Prostate gland (tissue), 2 donors: ENCODE data around the gene TPPP3.

Experiments
- POLR2A ChIP-seq: fragments of 450-650 bp; IDR thresholded peaks from one replicate; pipeline ENCODE4 v1.6.1; 2016; ENCODE audit warnings: antibody characterized with exemption, mild to moderate bottlenecking
- POLR2AphosphoS5 ChIP-seq: sonication (generic); formaldehyde crosslinking; IDR thresholded peaks from one replicate; pipeline ENCODE4 v1.6.1; 2017; ENCODE audit warnings: antibody characterized with exemption
- TF ChIP-seq, protein P1 (sequence below), 4 experiments: fragments of 200-600 bp in 2 of 4; fragments of 450-650 bp in 2 of 4; sonication (generic) in 2 of 4; IDR thresholded peaks; 1 replicate in 3 of 4; 2 replicates in 1 of 4; pipeline ENCODE4 v1.5.1; 2016 to 2019; ENCODE audit warnings: antibody characterized with exemption in 4 of 4, mild to moderate bottlenecking in 2 of 4, moderate library complexity in 2 of 4

DNA sequence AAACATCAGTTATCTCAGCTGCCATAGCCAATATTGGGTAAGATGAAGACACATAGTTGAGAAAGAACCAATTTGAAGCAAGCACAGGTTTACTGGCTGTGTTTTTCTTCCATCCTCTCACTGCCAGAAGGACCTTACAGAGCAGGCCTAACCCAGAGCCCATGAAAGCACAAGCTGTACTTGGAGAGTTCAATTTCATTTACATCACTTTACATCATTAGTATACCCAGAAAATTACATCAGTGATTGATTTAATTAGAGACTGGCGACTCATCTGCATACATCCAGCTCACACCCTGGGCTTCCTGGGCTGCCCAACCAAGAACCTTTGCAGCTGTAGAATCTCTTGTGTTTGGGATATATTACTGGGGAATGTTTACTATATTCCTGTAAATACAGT, 43.0 kb downstream of the TPPP3 start:
- TF ChIP-seq, protein P1, sequence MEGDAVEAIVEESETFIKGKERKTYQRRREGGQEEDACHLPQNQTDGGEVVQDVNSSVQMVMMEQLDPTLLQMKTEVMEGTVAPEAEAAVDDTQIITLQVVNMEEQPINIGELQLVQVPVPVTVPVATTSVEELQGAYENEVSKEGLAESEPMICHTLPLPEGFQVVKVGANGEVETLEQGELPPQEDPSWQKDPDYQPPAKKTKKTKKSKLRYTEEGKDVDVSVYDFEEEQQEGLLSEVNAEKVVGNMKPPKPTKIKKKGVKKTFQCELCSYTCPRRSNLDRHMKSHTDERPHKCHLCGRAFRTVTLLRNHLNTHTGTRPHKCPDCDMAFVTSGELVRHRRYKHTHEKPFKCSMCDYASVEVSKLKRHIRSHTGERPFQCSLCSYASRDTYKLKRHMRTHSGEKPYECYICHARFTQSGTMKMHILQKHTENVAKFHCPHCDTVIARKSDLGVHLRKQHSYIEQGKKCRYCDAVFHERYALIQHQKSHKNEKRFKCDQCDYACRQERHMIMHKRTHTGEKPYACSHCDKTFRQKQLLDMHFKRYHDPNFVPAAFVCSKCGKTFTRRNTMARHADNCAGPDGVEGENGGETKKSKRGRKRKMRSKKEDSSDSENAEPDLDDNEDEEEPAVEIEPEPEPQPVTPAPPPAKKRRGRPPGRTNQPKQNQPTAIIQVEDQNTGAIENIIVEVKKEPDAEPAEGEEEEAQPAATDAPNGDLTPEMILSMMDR (IDR thresholded peaks at IDR 0.05), result no peak
- no peak for TF ChIP-seq POLR2AphosphoS5
- TF ChIP-seq POLR2A, result no peak
